GM12875 (cell line): ENCODE measurements around the gene ABCA2.

ENCODE experiments used
- H3K4me3 ChIP-seq: one replicate; pipeline ENCODE4 v1.5.1; 2011; ENCODE audit warnings: low read depth, low read length, control low read depth
- CTCF ChIP-seq: IDR thresholded peaks from 2 replicates; pipeline ENCODE4 v1.5.1; 2011; ENCODE audit warnings: low read depth, mild to moderate bottlenecking, control low read depth, inconsistent platforms, low read length, moderate library complexity, borderline replicate concordance; ENCODE audit not compliant: insufficient read depth

Gene ABCA2

GRCh38 chr9:136983656-136984314 lies 44.3 kb downstream of the ABCA2 start:
- H3K4me3 ChIP-seq = no peak overlapping the region
- no peak for TF ChIP-seq CTCF

- TF ChIP-seq CTCF = no peak
- no peak overlapping the region for H3K4me3 ChIP-seq
Measured at GRCh38 chr9:136983167-136983566, 44.9 kb downstream of the ABCA2 start.

GRCh38 chr9:136982232-136983051 lies 45.6 kb downstream of the ABCA2 start, which contains the start of gene LCNL1:
Gene LCNL1, plus strand, starts transcription at chr9:136982993. Its CDS starts 594 bp downstream, at chr9:136983587.
- TF ChIP-seq CTCF = no peak

GRCh38 chr9:136981588-136982231 lies 46.3 kb downstream of the ABCA2 start:
- TF ChIP-seq CTCF = no peak
- H3K4me3 ChIP-seq = no peak overlapping the region

More at GRCh38 chr9:136982232-136983051, 45.6 kb downstream of the ABCA2 start, which contains the start of gene LCNL1:
- no peak within 1 kb of the TSS for H3K4me3 ChIP-seq

GRCh38 chr9:136980669-136981478 lies 47.2 kb downstream of the ABCA2 start:
- no peak overlapping the region for H3K4me3 ChIP-seq
- no peak for TF ChIP-seq CTCF

- no peak for TF ChIP-seq CTCF
- no peak overlapping the region for H3K4me3 ChIP-seq
Measured at GRCh38 chr9:136979769-136980587, 48.1 kb downstream of the ABCA2 start.
